ENCODE data around the gene PKHD1.

The PKHD1 gene

DNA sequence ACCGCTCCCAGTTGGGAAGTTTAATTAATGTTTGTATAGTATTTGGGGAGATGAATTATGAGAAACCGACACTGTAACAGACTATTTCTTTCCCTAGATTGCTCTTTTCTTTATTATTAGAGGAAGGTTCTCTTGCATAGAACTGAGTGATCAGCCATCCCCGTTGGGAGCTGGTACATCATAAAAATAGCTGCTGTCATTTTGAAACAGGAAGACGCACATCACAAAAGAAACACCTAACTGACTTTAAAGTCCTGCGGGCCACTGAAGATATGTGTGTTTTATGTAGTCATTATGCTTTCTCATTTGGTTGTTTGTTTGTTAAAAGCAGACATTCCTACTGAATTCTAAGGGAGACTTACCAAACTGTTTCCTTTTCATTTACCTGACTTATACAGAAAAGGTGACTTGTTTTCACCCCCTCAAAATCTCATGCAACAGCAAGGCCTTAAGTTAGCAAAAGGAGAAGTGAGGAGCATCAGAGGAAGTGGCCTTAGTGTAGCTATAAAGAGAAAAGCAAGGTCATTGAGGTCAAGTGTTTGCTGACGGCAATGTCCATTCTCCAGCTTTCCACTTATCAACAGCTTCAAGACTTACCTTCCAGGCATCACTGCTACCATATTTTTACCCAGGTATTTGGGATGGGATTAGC, 91.0 kb downstream of the PKHD1 start:
- no peak overlapping the region for H3K27ac ChIP-seq (ENCODE audit: low read depth, low read length)
- no peak overlapping the region for H2BK120ac ChIP-seq (ENCODE audit: insufficient read depth, low read length, poor library complexity)
- no peak overlapping the region for H3K14ac ChIP-seq (ENCODE audit: low read length)
- H3K9me3 ChIP-seq (ENCODE audit: insufficient read depth, low read depth, low read length) = no peaks in the 10 kb centered on the region
- no peak overlapping the region for H4K91ac ChIP-seq (ENCODE audit: low read depth, low read length)
- H3K4me2 ChIP-seq (ENCODE audit: low read length) = no peak overlapping the region
- no peak overlapping the region for H2AFZ ChIP-seq (ENCODE audit: insufficient read depth, low read length, poor library complexity)
- H3K36me3 ChIP-seq (ENCODE audit: control insufficient read depth in 1 of 2, insufficient read depth in 2 of 2, low read length in 2 of 2) = no peaks in the 10 kb centered on the region
- H2AK5ac ChIP-seq (ENCODE audit: low read length) = no peak overlapping the region
- no peak overlapping the region for H4K8ac ChIP-seq (ENCODE audit: low read depth, low read length)
- H2BK12ac ChIP-seq (ENCODE audit: low read length) = no peak overlapping the region
- no peak overlapping the region for H3K18ac ChIP-seq (ENCODE audit: low read length)
- WGBS (ENCODE audit: extremely low coverage, insufficient coverage, insufficient read length) = no CpG with 5 or more reads among the region's 6 CpGs
- no peaks in the 10 kb centered on the region for H3K27me3 ChIP-seq (ENCODE audit: insufficient read depth, low read length)
- H4K12ac ChIP-seq (ENCODE audit: low read depth, low read length) = no peak overlapping the region
- no peak overlapping the region for H3K23ac ChIP-seq (ENCODE audit: low read length)
- H3K4me3 ChIP-seq (ENCODE audit: low read depth, low read length) = no peak overlapping the region
- H3K9ac ChIP-seq (ENCODE audit: low read length) = no peak overlapping the region
- no peak overlapping the region for H2BK5ac ChIP-seq (ENCODE audit: low read depth, low read length, poor library complexity)
- no peaks in the 10 kb centered on the region for H3K79me1 ChIP-seq (ENCODE audit: low read length)
- DNase-seq = no peak
- H3K4ac ChIP-seq (ENCODE audit: low read depth, low read length) = no peak overlapping the region
- H3K4me1 ChIP-seq (ENCODE audit: control insufficient read depth in 1 of 2, insufficient read depth in 2 of 2, low read length in 2 of 2) = no peaks in the 10 kb centered on the region
- H3K79me2 ChIP-seq (ENCODE audit: control insufficient read depth, insufficient read depth, low read length, poor library complexity) = no peaks in the 10 kb centered on the region

- no peak overlapping the region for H3K4me2 ChIP-seq (ENCODE audit: low read length)
- H2BK5ac ChIP-seq (ENCODE audit: low read depth, low read length, poor library complexity) = no peak overlapping the region
- H2BK12ac ChIP-seq (ENCODE audit: low read length) = no peak overlapping the region
- no peaks in the 10 kb centered on the region for H3K27me3 ChIP-seq (ENCODE audit: insufficient read depth, low read length)
- no peak overlapping the region for H4K91ac ChIP-seq (ENCODE audit: low read depth, low read length)
- no peaks in the 10 kb centered on the region for H3K79me2 ChIP-seq (ENCODE audit: control insufficient read depth, insufficient read depth, low read length, poor library complexity)
- no peak overlapping the region for H2BK120ac ChIP-seq (ENCODE audit: insufficient read depth, low read length, poor library complexity)
- no peak for DNase-seq
- H3K14ac ChIP-seq (ENCODE audit: low read length) = no peak overlapping the region
- no peak overlapping the region for H3K9ac ChIP-seq (ENCODE audit: low read length)
- no peak overlapping the region for H4K12ac ChIP-seq (ENCODE audit: low read depth, low read length)
- H3K23ac ChIP-seq (ENCODE audit: low read length) = no peak overlapping the region
- no peak overlapping the region for H2AK5ac ChIP-seq (ENCODE audit: low read length)
- H3K4me1 ChIP-seq (ENCODE audit: control insufficient read depth in 1 of 2, insufficient read depth in 2 of 2, low read length in 2 of 2) = no peaks in the 10 kb centered on the region
- H3K36me3 ChIP-seq (ENCODE audit: control insufficient read depth in 1 of 2, insufficient read depth in 2 of 2, low read length in 2 of 2) = no peaks in the 10 kb centered on the region
- H3K79me1 ChIP-seq (ENCODE audit: low read length) = no peaks in the 10 kb centered on the region
- no peak overlapping the region for H2AFZ ChIP-seq (ENCODE audit: insufficient read depth, low read length, poor library complexity)
- no peak overlapping the region for H3K18ac ChIP-seq (ENCODE audit: low read length)
- no peak overlapping the region for H4K8ac ChIP-seq (ENCODE audit: low read depth, low read length)
- H3K4ac ChIP-seq (ENCODE audit: low read depth, low read length) = no peak overlapping the region
- H3K9me3 ChIP-seq (ENCODE audit: insufficient read depth, low read depth, low read length) = no peaks in the 10 kb centered on the region
- no CpG with 5 or more reads among the region's 1 CpG for WGBS (ENCODE audit: extremely low coverage, insufficient coverage, insufficient read length)
- no peak overlapping the region for H3K4me3 ChIP-seq (ENCODE audit: low read depth, low read length)
- no peak overlapping the region for H3K27ac ChIP-seq (ENCODE audit: low read depth, low read length)
Observed at GRCh38 chr6:51995214-51995755, 92.1 kb downstream of the PKHD1 start.

DNA sequence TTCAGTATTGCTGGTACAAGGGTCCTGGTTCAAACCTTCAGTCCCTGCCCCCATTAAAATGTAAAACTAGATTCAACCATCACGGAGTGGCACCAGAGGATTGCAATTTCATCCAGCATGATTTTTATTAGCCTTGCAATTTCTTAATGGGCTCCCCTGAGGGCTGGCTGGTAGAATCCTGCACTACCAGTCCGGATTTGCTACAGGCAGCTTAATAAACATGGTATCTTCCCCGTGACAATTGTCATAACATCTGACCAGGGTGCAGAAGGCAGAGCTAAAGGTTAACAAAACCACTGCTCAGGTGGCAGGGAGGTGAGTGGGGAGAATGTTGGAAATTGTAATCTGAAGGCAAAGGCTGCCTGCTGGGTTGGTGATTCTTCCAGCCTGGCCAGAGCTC, 94.5 kb downstream of the PKHD1 start:
- WGBS (ENCODE audit: extremely low coverage, insufficient coverage, insufficient read length) = no CpG with 5 or more reads among the region's 3 CpGs
- no peak overlapping the region for H3K18ac ChIP-seq (ENCODE audit: low read length)
- no peaks in the 10 kb centered on the region for H3K27me3 ChIP-seq (ENCODE audit: insufficient read depth, low read length)
- no peak overlapping the region for H3K4me3 ChIP-seq (ENCODE audit: low read depth, low read length)
- no peaks in the 10 kb centered on the region for H3K79me1 ChIP-seq (ENCODE audit: low read length)
- H3K14ac ChIP-seq (ENCODE audit: low read length) = no peak overlapping the region
- no peaks in the 10 kb centered on the region for H3K9me3 ChIP-seq (ENCODE audit: insufficient read depth, low read depth, low read length)
- H2AFZ ChIP-seq (ENCODE audit: insufficient read depth, low read length, poor library complexity) = no peak overlapping the region
- H2AK5ac ChIP-seq (ENCODE audit: low read length) = no peak overlapping the region
- no peak overlapping the region for H2BK5ac ChIP-seq (ENCODE audit: low read depth, low read length, poor library complexity)
- no peak for DNase-seq
- H3K9ac ChIP-seq (ENCODE audit: low read length) = no peak overlapping the region
- no peak overlapping the region for H3K27ac ChIP-seq (ENCODE audit: low read depth, low read length)
- H3K4ac ChIP-seq (ENCODE audit: low read depth, low read length) = no peak overlapping the region
- no peak overlapping the region for H2BK12ac ChIP-seq (ENCODE audit: low read length)
- H4K8ac ChIP-seq (ENCODE audit: low read depth, low read length) = no peak overlapping the region
- no peak overlapping the region for H3K23ac ChIP-seq (ENCODE audit: low read length)
- no peaks in the 10 kb centered on the region for H3K79me2 ChIP-seq (ENCODE audit: control insufficient read depth, insufficient read depth, low read length, poor library complexity)
- no peak overlapping the region for H4K91ac ChIP-seq (ENCODE audit: low read depth, low read length)
- no peak overlapping the region for H3K4me2 ChIP-seq (ENCODE audit: low read length)
- no peaks in the 10 kb centered on the region for H3K4me1 ChIP-seq (ENCODE audit: control insufficient read depth in 1 of 2, insufficient read depth in 2 of 2, low read length in 2 of 2)
- no peak overlapping the region for H2BK120ac ChIP-seq (ENCODE audit: insufficient read depth, low read length, poor library complexity)
- no peak overlapping the region for H4K12ac ChIP-seq (ENCODE audit: low read depth, low read length)
- H3K36me3 ChIP-seq (ENCODE audit: control insufficient read depth in 1 of 2, insufficient read depth in 2 of 2, low read length in 2 of 2) = no peaks in the 10 kb centered on the region

- no peak overlapping the region for H3K9ac ChIP-seq (ENCODE audit: low read length)
- no peaks in the 10 kb centered on the region for H3K9me3 ChIP-seq (ENCODE audit: insufficient read depth, low read depth, low read length)
- H2AK5ac ChIP-seq (ENCODE audit: low read length) = no peak overlapping the region
- no peak overlapping the region for H2BK5ac ChIP-seq (ENCODE audit: low read depth, low read length, poor library complexity)
- no peak overlapping the region for H4K12ac ChIP-seq (ENCODE audit: low read depth, low read length)
- DNase-seq = no peak
- no peak overlapping the region for H3K23ac ChIP-seq (ENCODE audit: low read length)
- H3K27ac ChIP-seq (ENCODE audit: low read depth, low read length) = no peak overlapping the region
- no peaks in the 10 kb centered on the region for H3K27me3 ChIP-seq (ENCODE audit: insufficient read depth, low read length)
- H2BK12ac ChIP-seq (ENCODE audit: low read length) = no peak overlapping the region
- H3K36me3 ChIP-seq (ENCODE audit: control insufficient read depth in 1 of 2, insufficient read depth in 2 of 2, low read length in 2 of 2) = no peaks in the 10 kb centered on the region
- no CpG with 5 or more reads among the region's 1 CpG for WGBS (ENCODE audit: extremely low coverage, insufficient coverage, insufficient read length)
- H2AFZ ChIP-seq (ENCODE audit: insufficient read depth, low read length, poor library complexity) = no peak overlapping the region
- H3K4ac ChIP-seq (ENCODE audit: low read depth, low read length) = no peak overlapping the region
- H3K4me3 ChIP-seq (ENCODE audit: low read depth, low read length) = no peak overlapping the region
- H3K18ac ChIP-seq (ENCODE audit: low read length) = no peak overlapping the region
- no peak overlapping the region for H3K14ac ChIP-seq (ENCODE audit: low read length)
- H4K91ac ChIP-seq (ENCODE audit: low read depth, low read length) = no peak overlapping the region
- H3K4me2 ChIP-seq (ENCODE audit: low read length) = no peak overlapping the region
- H3K79me1 ChIP-seq (ENCODE audit: low read length) = no peaks in the 10 kb centered on the region
- no peak overlapping the region for H2BK120ac ChIP-seq (ENCODE audit: insufficient read depth, low read length, poor library complexity)
- no peak overlapping the region for H4K8ac ChIP-seq (ENCODE audit: low read depth, low read length)
- no peaks in the 10 kb centered on the region for H3K79me2 ChIP-seq (ENCODE audit: control insufficient read depth, insufficient read depth, low read length, poor library complexity)
- no peaks in the 10 kb centered on the region for H3K4me1 ChIP-seq (ENCODE audit: control insufficient read depth in 1 of 2, insufficient read depth in 2 of 2, low read length in 2 of 2)
Observed at GRCh38 chr6:51989789-51990188, 97.6 kb downstream of the PKHD1 start.

Data from trophoblast cell (in vitro differentiated cells and primary cell).